ENCODE results near the gene ZNF423. TPM values are rescaled to one million over a fixed set of nuclear protein-coding genes. Genes with fewer than 3 reads are reported as not detected.

Gene ZNF423
- total RNA-seq, 4 donors from 2014 or later, result 0.72 to 5.9 (median 1.1) TPM

GRCh38 chr16:49550666-49551065 is 305.2 kb downstream of the ZNF423 start:
- no peak for TF ChIP-seq POLR2A (IDR thresholded peaks at IDR 0.05)
- no peak for TF ChIP-seq CTCF (IDR thresholded peaks at IDR 0.05)
- intact Hi-C loops (cut with DNase I), result no loop called here
- 85% methylated on average over 6 of the region's 6 CpGs; no CpG with 5 or more reads in 1 of the 2 donors for WGBS, 2 donors

DNA sequence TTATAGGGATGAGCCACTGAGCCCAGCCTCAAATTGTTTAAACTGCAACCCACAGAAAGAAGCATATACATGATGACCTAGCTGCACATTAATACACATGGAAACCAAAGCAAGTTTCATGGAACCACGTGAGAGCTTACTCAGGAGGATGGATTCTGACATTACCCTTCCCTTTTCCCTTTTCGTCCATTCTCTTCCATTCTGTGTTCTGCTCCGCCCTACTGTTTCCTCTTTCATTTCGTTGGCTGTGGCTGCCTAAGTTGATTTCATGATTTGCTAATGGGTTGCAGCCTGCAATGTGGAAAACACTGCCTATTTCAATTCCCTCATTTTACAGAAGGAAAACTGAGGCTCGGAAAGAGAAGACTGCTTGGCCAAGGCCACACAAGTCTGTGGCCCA is 305.8 kb downstream of the ZNF423 start:
- Histone ChIP-seq H3K4me3 (no peak overlapping the region), H3K4me1 (no peaks in the 10 kb centered on the region), H3K9me3 (no peaks in the 10 kb centered on the region), H3K36me3 (no peaks in the 10 kb centered on the region), H3K27ac (no peak overlapping the region), H3K27me3 (no peaks in the 10 kb centered on the region)
- TF ChIP-seq POLR2A (IDR thresholded peaks at IDR 0.05) (no peak), CTCF (IDR thresholded peaks at IDR 0.05) (no peak)
- intact Hi-C loops (cut with DNase I), result no loop called here
- WGBS, 2 donors, result 69 to 88% methylated on average over 4 to 5 of the region's 5 CpGs
- DNase-seq, result no peak

More at GRCh38 chr16:49550666-49551065, 305.2 kb downstream of the ZNF423 start:
- H3K4me1 ChIP-seq, result no peaks in the 10 kb centered on the region
- no peaks in the 10 kb centered on the region for H3K27me3 ChIP-seq
- H3K27ac ChIP-seq, result no peak overlapping the region
- no peak for DNase-seq
- H3K9me3 ChIP-seq, result no peaks in the 10 kb centered on the region
- H3K4me3 ChIP-seq, result no peak overlapping the region
- no peaks in the 10 kb centered on the region for H3K36me3 ChIP-seq

GRCh38 chr16:49548325-49548970 is 307.5 kb downstream of the ZNF423 start:
- H3K36me3 ChIP-seq, result no peaks in the 10 kb centered on the region
- 74 to 76% methylated on average over 14 of the region's 14 CpGs for WGBS, 2 donors
- H3K4me3 ChIP-seq, result no peak overlapping the region
- H3K27ac ChIP-seq, result no peak overlapping the region
- TF ChIP-seq CTCF (IDR thresholded peaks at IDR 0.05) (no peak), POLR2A (IDR thresholded peaks at IDR 0.05) (no peak)
- intact Hi-C loops (cut with DNase I), result no loop called here
- no peaks in the 10 kb centered on the region for H3K9me3 ChIP-seq
- H3K27me3 ChIP-seq, result no peaks in the 10 kb centered on the region
- H3K4me1 ChIP-seq, result peaks cover 0 to 4% (median under 1%) of the 10 kb centered on the region in 3 donors
- no peak for DNase-seq

GRCh38 chr16:49547448-49547847 is 308.5 kb downstream of the ZNF423 start:
- Histone ChIP-seq H3K36me3 (no peaks in the 10 kb centered on the region), H3K4me3 (no peak overlapping the region), H3K4me1 (peaks cover 0 to 14% (median 3%) of the 10 kb centered on the region in 3 donors), H3K27ac (no peak overlapping the region), H3K9me3 (no peaks in the 10 kb centered on the region), H3K27me3 (no peaks in the 10 kb centered on the region)
- DNase-seq, result no peak
- WGBS, 2 donors, result 81 to 87% methylated on average over 7 to 9 of the region's 9 CpGs
- intact Hi-C loops (cut with DNase I), result no loop called here
- TF ChIP-seq POLR2A (IDR thresholded peaks at IDR 0.05), result no peak
- TF ChIP-seq CTCF (IDR thresholded peaks at IDR 0.05), result no peak

DNA sequence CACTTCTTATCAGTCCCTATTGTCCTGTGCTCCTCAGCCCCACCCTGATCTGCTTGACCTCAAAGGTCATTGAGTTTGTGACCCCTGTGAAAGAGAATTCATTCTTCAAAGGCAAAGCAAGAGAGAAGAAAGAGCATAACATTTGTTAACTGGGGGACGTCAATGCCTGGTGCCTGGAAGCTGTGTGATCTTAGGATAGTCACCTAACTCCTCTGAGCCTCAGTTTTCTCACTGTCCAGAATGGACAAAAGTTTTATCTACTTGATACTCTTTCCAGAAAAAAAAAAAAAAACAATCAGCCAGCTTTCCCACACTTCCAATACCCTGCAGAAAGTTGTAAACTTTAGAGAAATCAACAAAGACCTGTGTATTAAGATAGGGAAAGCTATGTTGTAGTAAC is 309.2 kb downstream of the ZNF423 start:
- Histone ChIP-seq H3K27me3 (no peaks in the 10 kb centered on the region), H3K4me3 (no peak overlapping the region), H3K4me1 (peaks cover 0 to 19% (median 3%) of the 10 kb centered on the region in 3 donors), H3K9me3 (no peaks in the 10 kb centered on the region), H3K27ac (peak overlapping the region in 2 of 4 donors; percentile 55 to 74), H3K36me3 (no peaks in the 10 kb centered on the region)
- TF ChIP-seq CTCF (IDR thresholded peaks at IDR 0.05) (no peak), POLR2A (IDR thresholded peaks at IDR 0.05) (no peak)
- intact Hi-C loops (cut with DNase I), result no loop called here
- WGBS, 2 donors, result 89 to 100% methylated on average over 1 of the region's 1 CpG
- no peak for DNase-seq
